Renal cortical epithelial cell (primary cell): ENCODE measurements around the gene COG4. TPM values are rescaled to one million over a fixed set of nuclear protein-coding genes. Genes with fewer than 3 reads are reported as not detected.
A peak's percentile ranks its signal among the peaks of the same experiment; 100 is the strongest.

Experiments
- DNase-seq: peaks from one replicate; pipeline ENCODE4 v3.0.0-alpha.2; 2011; ENCODE audit warnings: low read depth
- total RNA-seq: library from RNA; depleted of rRNA; stranded (reverse); fragments of >200 nt; gene quantifications from 2 replicates; pipeline ENCODE4 v1.2.3, GENCODE V29; 2014

COG4 gene
- total RNA-seq, 1 donor from 2014 or later = 71.1 TPM

DNA sequence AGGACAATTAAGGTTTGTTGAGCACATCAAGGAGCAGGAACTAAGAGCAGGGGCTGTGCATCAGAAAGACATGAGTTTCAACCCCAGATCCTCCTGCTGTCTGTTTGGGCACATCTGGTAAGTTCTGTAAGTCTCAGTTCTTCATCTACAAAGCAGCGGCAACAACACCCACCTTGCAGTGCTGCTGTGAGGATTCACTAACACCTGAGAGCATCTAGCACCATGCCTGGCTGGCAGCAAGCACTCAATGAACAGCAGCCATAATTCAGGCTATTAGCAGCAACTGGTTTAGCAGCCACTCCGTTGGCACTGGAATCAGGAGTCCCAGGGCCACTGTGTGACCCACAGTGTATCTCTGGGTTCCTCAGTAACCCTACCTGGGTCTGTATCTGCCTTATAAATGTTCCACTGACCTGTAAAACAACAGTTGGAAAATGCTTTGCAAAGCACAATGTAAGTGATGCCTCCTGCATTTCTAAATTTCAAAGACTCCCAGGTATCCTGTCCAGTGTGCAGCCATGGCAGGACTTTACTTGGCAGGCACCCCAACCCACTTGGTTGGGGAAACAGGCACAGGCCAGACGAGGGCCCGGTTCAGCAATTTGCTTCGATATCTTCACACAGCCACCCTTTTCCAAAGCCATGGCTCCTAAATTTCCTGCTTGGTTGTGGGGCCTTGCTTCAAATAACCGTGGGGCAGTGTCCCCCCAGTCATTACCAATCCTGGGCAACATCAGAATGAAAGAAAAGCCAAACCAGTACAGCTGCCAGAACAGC, 88.7 kb downstream of the COG4 start:
- DNase-seq = no peak

DNA sequence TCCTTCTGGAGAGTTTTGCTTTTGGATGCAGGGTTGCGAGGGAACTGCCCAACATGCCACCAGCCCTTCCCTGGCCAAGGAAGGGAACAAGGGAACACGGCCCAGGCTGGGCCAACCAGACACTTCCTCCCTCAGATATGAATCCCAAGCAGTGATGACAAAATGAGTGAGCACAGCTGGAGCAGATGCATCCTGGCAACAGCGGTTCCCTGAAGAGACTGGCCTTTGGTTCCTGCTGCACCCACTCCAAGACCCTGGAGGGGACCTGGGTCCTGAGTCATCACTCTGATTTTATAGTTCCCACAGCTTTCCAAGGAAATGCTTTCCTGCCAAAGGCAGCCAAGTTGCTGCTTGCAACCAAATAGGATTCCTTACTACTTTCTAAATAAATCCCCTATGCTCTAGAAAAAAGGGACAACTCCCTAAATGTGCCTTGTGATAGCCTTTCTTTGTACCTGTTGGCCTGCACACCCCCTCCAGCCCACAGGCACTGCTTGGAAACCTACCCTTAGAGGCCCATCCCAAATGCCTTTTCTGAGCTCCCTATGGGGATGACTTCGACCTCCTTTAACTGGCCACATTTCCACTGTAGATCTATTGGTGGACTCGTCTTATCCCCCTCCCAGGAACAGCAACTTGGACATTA, 89.8 kb downstream of the COG4 start:
- DNase-seq = peak; percentile 48

DNA sequence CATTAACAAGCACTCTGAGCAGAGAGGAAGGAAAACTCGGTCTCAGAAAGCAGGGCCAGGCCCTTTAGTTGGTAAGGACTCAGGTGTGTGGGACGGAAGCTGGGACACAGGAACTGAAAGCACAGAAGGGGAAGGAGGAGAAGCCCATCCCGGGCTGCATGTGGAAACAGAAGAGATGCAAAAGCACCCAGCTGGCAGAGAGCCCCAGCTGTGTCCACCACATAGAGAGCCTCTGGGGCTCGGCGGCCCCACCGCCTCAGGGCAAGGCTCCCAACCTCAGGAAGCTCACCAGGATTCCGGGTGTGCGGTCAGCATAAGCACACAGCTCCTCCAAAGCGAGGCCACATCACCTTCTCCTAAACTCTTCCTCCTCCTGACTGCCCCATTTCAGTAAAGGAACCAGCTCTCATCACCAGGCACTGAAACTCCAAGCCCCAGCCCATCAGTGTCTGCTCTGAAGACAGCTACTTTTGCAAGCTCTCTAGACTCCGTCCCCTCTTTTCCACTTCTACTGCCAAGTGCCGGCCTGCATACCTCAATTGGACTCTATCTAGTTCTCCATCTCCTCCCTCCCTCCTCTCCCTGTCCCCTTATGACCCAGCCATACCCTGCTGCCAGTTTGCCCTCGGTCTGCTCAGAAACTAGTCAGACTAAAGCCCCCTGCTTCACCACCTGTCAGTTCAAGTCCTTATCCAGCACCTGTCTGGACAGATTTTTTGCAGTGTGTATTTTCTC, 90.5 kb downstream of the COG4 start:
- DNase-seq = no peak

DNA sequence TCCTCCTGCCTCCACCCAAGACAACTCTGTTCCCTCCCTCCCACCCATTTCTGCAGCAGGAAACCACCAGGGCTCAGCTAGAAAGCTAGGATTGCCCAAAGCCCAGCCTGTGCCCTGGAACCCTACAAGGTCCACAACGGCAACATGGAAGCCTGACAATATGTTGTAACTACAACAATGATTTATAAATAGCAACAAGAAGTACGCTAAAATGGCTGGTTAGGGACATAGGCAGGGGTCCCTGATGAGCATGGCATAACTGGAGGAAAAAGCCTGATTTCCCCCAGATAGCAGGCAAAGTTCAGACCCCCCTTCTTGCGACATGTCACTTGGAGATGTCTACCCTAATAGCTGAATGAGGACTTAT, 91.0 kb downstream of the COG4 start:
- no peak for DNase-seq

DNA sequence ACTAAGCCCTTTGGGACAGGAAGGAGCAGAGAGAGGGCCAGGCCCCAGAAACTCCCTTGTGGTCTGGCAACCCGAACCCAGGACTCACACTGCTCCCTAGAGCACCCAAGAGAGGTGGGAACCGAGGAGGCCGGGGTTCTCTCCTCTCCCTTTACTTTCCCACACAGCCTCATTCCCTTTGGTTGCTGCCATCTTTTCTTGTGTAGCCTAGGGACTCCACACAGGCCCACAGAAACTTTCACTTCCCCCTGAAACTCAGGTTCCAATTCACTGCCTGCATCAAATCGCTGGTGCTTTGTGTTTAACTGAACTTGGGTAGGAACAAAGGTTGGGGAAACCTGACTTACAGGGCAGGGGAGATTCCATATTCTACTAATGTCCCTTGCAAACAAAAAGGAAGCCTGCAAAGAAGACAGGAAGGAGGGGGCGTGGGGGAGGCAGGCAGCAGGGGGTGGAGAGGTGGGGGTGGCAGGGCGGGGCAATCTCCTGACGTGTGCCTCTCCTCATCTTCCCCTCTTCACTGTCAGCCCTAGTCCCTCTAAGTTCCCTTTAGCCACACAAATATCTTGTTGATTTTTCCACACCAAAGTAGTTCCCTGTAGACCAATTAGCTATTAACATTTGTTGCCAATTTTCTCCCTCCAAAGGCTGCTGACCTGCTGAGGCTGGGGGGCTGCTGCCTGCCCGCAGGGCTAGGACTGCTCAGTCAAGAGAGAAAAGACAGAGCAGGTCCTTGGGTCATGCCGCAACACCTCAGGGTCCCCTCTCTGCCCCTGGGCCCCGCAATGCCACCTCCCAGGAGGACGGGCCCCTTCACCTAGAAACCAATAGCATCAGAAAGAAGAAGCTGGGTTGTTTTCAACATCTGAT, 92.5 kb downstream of the COG4 start:
- DNase-seq = peak; percentile 75

Other genes starting within 250 kb of the COG4 start
- gene AARS1, start 234.0 kb downstream of the COG4 start, total RNA-seq = 97.6 and 182 TPM in 2 replicates
- gene DDX19B, start 224.4 kb downstream of the COG4 start, total RNA-seq = 24.5 and 28.4 TPM in 2 replicates
- 39.1 and 56.8 TPM in 2 replicates for gene DDX19A, start 176.7 kb downstream of the COG4 start, total RNA-seq
- gene ST3GAL2, start 84.5 kb downstream of the COG4 start, total RNA-seq = 31.6 and 46.7 TPM in 2 replicates
- gene FCSK, start 69.0 kb downstream of the COG4 start, total RNA-seq = 20.1 and 26.0 TPM in 2 replicates
- gene SF3B3, start 262 bp upstream of the COG4 start, total RNA-seq = 79.2 and 136 TPM in 2 replicates
- gene IL34, start 123.0 kb upstream of the COG4 start, total RNA-seq = 0.60 and 0.69 TPM in 2 replicates
- gene MTSS2, start 162.5 kb upstream of the COG4 start, total RNA-seq = 9.7 and 33.2 TPM in 2 replicates